ENCODE data around the gene JARID2. TPM values are rescaled to one million over a fixed set of nuclear protein-coding genes. Genes with fewer than 3 reads are reported as not detected.

The JARID2 gene
- total RNA-seq, 4 donors from 2014 or later: 11.6 to 22.5 (median 16.4) TPM

DNA sequence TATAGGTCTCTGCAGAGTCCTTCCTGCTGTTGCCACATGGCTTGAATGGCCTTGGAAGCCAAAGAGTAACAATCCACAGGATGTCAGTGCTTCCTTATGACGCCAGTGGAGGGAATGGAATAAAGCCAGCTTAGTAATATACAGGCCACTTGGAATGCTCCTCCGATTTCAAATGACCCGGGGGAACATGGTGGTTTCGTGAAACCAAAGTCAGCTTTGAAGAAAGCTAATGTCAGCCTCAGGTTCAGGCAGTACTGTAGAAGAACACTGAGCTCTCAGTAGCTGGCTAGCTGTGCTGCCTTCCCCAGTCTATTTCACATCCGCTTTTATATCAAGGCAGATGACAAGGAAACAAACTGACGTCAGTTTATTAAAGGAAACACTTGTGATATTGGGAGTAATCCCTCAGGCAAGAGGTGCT lies 227.9 kb downstream of the JARID2 start:
- Histone ChIP-seq H3K36me3 (peaks cover 0 to 5% of the 10 kb centered on the region in 2 donors), H3K27ac (peak overlapping the region; percentile 74 to 87 (median 83)), H3K9me3 (no peaks in the 10 kb centered on the region), H3K4me3 (no peak overlapping the region), H3K4me1 (peaks cover 45 to 54% of the 10 kb centered on the region in 2 donors), H3K27me3 (no peaks in the 10 kb centered on the region)
- peak; percentile 82 to 83 for ATAC-seq
- intact Hi-C loops (cut with DNase I; ENCODE audit: low total_unique reads): no loop called here
- TF ChIP-seq, protein P1, sequence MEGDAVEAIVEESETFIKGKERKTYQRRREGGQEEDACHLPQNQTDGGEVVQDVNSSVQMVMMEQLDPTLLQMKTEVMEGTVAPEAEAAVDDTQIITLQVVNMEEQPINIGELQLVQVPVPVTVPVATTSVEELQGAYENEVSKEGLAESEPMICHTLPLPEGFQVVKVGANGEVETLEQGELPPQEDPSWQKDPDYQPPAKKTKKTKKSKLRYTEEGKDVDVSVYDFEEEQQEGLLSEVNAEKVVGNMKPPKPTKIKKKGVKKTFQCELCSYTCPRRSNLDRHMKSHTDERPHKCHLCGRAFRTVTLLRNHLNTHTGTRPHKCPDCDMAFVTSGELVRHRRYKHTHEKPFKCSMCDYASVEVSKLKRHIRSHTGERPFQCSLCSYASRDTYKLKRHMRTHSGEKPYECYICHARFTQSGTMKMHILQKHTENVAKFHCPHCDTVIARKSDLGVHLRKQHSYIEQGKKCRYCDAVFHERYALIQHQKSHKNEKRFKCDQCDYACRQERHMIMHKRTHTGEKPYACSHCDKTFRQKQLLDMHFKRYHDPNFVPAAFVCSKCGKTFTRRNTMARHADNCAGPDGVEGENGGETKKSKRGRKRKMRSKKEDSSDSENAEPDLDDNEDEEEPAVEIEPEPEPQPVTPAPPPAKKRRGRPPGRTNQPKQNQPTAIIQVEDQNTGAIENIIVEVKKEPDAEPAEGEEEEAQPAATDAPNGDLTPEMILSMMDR (IDR thresholded peaks at IDR 0.05 in 4 of 5, conservative IDR thresholded peaks at IDR 0.05 in 1 of 5): no peak
- peak in 1 of 2 donors; percentile 21 for TF ChIP-seq POLR2A (IDR thresholded peaks at IDR 0.05)
- in situ Hi-C loops (cut with MboI; ENCODE audit: low sequenced_read_pairs in 4 of 4): loop anchor here in 2 of 4 donors (25.0 kb wide), 2 partner anchors 211 to 1261 kb away; no protein-coding TSS in a partner anchor
- DNase-seq: peak; percentile 40 to 62

DNA sequence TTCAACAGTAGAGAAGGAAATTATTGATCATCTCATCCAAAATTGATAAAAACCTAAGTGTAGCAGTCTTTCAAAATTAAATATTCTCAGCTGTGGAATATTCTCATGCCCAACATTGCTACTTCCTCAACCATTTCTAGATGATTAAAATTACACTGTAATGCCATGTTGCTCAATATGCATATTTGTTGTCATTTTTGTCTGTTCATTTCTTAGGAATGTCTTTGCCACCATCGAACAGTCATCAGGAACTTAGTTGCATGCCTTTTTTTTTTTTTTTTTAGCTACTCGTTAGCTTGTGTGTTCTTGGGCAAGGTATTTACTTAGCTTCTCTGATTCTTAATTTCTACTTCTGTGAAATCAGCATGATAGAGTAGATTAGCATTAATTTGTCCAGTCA lies 228.3 kb downstream of the JARID2 start:
- DNase-seq (no peak), ATAC-seq (no peak)
- Histone ChIP-seq H3K9me3 (no peaks in the 10 kb centered on the region), H3K36me3 (peaks cover 0 to 3% of the 10 kb centered on the region in 2 donors), H3K27me3 (no peaks in the 10 kb centered on the region), H3K27ac (peak overlapping the region; percentile 74 to 87 (median 83)), H3K4me1 (peaks cover 50 to 58% of the 10 kb centered on the region in 2 donors), H3K4me3 (no peak overlapping the region)
- in situ Hi-C loops (cut with MboI; ENCODE audit: low sequenced_read_pairs in 4 of 4) (loop anchor here in 2 of 4 donors (25.0 kb wide), 2 partner anchors 212 to 1262 kb away; no protein-coding TSS in a partner anchor), intact Hi-C loops (cut with DNase I; ENCODE audit: low total_unique reads) (no loop called here)
- TF ChIP-seq POLR2A (IDR thresholded peaks at IDR 0.05): no peak
- TF ChIP-seq, protein P1 (IDR thresholded peaks at IDR 0.05 in 4 of 5, conservative IDR thresholded peaks at IDR 0.05 in 1 of 5): no peak

DNA sequence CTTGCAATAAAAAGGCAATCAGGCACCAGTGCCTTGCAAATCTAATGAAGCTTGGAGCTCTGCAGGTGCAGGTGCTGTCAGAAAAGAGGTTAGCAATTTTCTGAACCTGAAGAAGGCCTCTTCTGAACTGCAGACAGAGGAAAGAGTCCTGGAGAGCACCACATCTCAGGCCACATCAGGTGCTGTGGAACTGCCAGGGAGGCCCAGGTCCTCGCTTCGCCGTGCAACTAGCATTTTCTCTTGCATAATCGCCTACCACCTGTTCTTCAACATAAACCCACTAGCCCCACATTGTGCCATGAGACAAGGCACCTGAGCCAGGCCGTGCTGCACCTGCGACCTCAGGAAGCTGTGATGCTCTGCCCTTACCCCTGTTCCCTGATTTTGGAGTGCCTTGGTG lies 229.4 kb downstream of the JARID2 start:
- Histone ChIP-seq H3K27ac (peak overlapping the region; percentile 71 to 87 (median 83)), H3K4me3 (no peak overlapping the region), H3K4me1 (peaks cover 61 to 68% of the 10 kb centered on the region in 2 donors), H3K27me3 (no peaks in the 10 kb centered on the region), H3K36me3 (no peaks in the 10 kb centered on the region), H3K9me3 (no peaks in the 10 kb centered on the region)
- peak in 1 of 2 donors; percentile 23 for ATAC-seq
- TF ChIP-seq POLR2A (IDR thresholded peaks at IDR 0.05): no peak
- TF ChIP-seq, protein P1 (IDR thresholded peaks at IDR 0.05 in 4 of 5, conservative IDR thresholded peaks at IDR 0.05 in 1 of 5): no peak
- in situ Hi-C loops (cut with MboI; ENCODE audit: low sequenced_read_pairs in 4 of 4): loop anchor here in 2 of 4 donors (25.0 kb wide), 3 partner anchors 213 to 1263 kb away; no protein-coding TSS in a partner anchor
- intact Hi-C loops (cut with DNase I; ENCODE audit: low total_unique reads): loop anchor here (5.0 kb wide), 1 partner anchor 228 kb away; the partner anchor contains the start of gene JARID2
- peak in 1 of 2 donors; percentile 48 for DNase-seq

DNA sequence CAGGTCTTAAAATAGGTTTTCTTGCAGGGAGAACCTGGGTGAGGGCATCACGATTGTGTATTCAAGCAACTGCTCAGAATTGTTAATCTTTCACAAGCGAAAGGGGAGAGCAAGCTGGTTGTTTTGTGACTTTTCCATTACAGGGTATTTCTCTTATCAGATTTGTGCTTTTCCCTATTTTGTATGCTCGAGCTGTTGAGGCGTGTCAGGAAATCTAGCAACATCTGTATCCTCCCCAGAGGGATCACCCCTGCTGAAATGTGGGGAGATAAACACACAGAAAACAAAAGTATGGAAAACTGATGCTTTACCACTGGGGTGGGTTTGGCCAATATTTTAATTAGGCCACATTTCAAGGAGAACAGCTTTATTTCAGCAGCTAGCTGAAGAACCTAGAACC lies 230.0 kb downstream of the JARID2 start:
- TF ChIP-seq POLR2A (IDR thresholded peaks at IDR 0.05): no peak
- TF ChIP-seq, protein P1 (IDR thresholded peaks at IDR 0.05 in 4 of 5, conservative IDR thresholded peaks at IDR 0.05 in 1 of 5): no peak
- intact Hi-C loops (cut with DNase I; ENCODE audit: low total_unique reads) (loop anchor here (5.0 kb wide), 1 partner anchor 229 kb away; the partner anchor contains the start of gene JARID2), in situ Hi-C loops (cut with MboI; ENCODE audit: low sequenced_read_pairs in 4 of 4) (loop anchor here in 2 of 4 donors (25.0 kb wide), 3 partner anchors 214 to 1264 kb away; no protein-coding TSS in a partner anchor)
- ATAC-seq (no peak), DNase-seq (no peak)
- H3K27me3 ChIP-seq: no peaks in the 10 kb centered on the region
- H3K27ac ChIP-seq: peak overlapping the region; percentile 71 to 87 (median 83)
- no peak overlapping the region for H3K4me3 ChIP-seq
- H3K9me3 ChIP-seq: no peaks in the 10 kb centered on the region
- no peaks in the 10 kb centered on the region for H3K36me3 ChIP-seq
- peaks cover 66 to 75% of the 10 kb centered on the region in 2 donors for H3K4me1 ChIP-seq

All from gastrocnemius medialis (tissue), 4 donors.